Muscle of back (tissue), 13 donors: Measurements from ENCODE around the gene SAMD9L. TPM values are rescaled to one million over a fixed set of nuclear protein-coding genes. Genes with fewer than 3 reads are reported as not detected.

Experiments
- DNase-seq, 3 donors: peaks; one replicate each; pipeline versions ENCODE4 v3.0.0 to v3.0.0-alpha.2; 2013
- long read RNA-seq, 9 donors: transcript quantifications; one replicate each; lab custom pipeline, GENCODE V29; 2026
- polyA plus RNA-seq, 10 donors: library from polyadenylated mRNA; unstranded; fragments of 120-200 nt; gene quantifications; one replicate each; pipeline ENCODE4 v1.2.1, GENCODE V29; 2013; ENCODE audit not compliant: insufficient read length in 10 of 10

SAMD9L gene
- polyA plus RNA-seq: 1 to 10 TPM; 4.3 to 8.3 (median 6.6) TPM
- long read RNA-seq, donor 1, full-length matches to known transcripts: 1 of 1 reads
- long read RNA-seq, donor 1, partial matches to known transcripts: 0 of 1 reads
- long read RNA-seq, donor 1, other reads (novel, unspliced or antisense): 0 of 1 reads
- long read RNA-seq, donor 2: 0 reads
- long read RNA-seq, donor 3: 0 reads
- long read RNA-seq, donor 4: 0 reads
- long read RNA-seq, donor 5: 0 reads
- long read RNA-seq, donor 6: 0 reads
- long read RNA-seq, donor 7: 0 reads
- long read RNA-seq, donor 8: 0 reads
- long read RNA-seq, donor 9: 0 reads

DNA sequence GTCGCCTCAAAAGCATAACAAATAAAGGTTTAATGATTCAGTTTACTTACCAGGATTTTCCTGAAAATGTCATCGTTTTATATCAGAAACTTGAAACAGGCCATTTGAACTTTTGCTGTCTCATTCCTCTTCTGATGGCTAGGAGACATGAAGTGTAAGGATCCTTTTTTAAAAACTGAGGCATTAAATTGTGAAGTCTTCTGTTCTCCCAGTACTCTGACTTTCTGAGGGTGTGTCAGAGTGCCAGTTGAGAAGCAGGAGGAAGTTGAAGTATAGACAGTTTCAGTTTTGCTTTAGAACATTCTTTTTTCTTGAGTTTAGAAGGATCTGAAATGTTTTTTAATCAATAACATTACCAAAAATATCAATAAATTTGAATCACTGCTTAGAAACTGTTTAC lies at the start of gene SAMD9L:
SAMD9L (minus strand) TSS at position 242 of the 400 bp plus-strand sequence. CDS start 12,414 bp downstream, outside the sequence.
- DNase-seq: peak in 1 of 3 donors; percentile 48

- DNase-seq: no peak
Observed at GRCh38 chr7:93196336-93196735, 48.2 kb upstream of the SAMD9L start.

DNA sequence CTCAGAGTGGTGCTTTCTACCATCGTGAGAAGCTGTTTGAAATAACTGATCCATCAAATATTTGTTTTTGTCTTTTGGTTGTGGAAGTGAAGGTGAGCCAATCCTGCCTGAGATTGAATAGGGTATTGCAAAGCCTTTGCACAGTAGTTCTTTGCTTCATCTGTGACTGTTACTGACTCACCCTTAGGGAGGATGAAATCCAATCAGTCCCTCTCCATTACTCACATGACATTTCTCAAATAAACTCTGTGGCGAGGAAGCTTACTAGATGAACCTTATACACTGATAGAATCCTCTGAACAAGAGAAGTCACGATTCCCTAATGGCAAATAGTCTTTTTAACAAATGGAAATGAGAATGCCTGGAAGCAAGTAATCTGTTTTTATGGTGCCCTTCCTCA lies 46.2 kb upstream of the SAMD9L start:
- DNase-seq: no peak

DNA sequence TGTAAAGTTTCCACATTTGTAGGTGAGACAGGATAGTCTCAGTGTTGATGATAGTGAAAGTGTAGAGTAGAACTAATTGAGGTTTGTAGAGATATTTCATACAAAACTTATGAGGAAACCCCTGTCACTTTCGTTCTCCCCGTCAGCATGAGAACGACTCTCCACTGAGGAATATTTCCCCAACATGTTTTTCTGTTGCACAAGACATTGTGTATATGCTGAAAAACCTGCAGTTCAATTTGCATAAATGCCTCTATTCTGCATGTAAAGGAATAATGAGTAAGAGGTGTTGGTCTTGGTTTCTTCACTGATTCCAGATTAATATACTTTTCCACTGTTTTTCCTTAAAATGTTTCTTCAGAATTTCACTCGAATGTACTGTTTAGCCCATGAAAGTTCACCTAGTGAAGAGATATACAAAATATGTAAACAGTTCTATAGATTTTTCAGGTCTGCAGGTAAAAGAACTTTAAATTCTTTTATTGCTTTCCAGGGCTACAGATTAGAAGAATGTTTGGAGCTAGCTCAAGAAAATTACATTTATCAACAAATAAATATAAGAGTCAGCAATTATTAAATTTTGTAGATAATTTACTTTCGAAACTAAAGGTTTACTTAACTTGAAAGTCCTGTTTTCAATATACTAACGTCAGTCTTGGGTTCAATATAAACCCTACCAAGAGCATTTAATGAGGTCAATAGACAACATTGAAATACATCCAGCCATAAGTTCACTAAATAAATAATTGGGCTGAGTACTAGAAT lies 40.9 kb upstream of the SAMD9L start:
- DNase-seq: no peak

DNA sequence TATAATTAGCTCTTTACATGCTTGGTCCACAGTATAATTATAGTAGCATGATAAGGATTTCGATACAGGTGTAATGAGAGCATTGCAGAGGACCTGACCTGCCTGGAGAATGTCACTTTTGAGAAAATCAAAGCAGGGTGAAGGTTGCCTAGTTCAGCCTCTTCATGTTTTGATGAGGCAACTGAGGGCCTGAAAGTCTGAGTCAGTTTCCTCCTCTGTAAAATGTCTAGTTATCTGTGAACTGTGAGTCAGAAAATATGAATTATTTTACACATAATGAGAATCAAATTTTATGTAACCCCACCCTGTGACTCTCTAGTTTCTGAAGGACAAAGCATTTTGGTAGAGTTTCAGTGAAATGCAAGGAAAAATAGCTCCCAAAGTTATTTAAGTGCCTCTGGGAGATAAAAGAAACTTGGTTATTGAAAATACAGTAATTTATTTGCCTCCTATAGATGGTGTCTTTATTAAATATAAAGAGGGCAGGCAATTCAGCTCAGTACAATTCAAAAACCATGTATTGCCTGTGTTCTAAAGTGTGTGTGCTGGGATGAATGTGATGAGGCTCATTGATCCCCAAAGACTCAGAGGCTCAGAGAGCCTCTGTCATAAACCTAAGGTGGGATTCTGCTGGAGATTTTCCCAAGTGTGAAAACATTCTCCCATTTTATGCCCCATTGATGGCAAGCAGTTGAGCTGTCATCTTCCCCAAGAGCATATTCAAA lies 37.3 kb upstream of the SAMD9L start:
- DNase-seq: no peak

DNA sequence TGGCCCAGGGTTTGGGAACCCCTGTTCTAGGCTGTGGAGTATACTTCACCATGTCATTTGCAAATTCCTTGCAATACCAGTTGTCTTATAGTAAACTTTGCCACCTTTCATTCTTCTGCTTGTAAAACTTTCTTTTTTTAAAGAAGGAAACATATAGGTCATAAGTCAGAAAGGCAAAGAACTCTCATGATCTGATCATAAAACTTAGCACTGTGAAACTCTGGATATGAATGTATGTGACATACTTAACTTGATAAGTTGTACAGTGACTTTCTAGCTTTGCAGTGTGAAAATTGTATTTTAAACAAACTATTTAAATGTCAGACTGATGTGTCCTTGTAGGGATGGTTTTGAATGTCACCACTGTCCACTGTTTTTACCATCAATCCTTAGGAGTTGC lies 31.0 kb upstream of the SAMD9L start:
- DNase-seq: no peak

DNA sequence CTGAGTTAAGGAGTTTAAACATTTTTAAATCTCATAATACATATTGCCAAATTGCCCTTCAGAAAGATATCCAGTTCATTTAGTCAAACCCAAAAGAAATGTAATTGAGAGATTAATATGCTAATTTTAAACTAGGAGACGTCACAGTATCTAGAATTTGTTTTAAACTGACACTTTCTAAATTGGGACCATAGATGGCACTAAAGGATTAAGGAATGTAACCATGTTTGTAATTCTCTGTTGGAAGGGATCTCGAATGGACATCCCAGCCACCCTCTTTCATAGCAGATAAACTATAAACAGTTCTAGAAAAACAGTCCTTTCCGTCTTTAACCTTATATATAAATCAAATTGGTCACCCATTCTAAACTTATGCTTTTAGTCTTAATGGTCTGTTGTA lies 30.0 kb upstream of the SAMD9L start:
- DNase-seq: peak in 1 of 3 donors; percentile 6

DNA sequence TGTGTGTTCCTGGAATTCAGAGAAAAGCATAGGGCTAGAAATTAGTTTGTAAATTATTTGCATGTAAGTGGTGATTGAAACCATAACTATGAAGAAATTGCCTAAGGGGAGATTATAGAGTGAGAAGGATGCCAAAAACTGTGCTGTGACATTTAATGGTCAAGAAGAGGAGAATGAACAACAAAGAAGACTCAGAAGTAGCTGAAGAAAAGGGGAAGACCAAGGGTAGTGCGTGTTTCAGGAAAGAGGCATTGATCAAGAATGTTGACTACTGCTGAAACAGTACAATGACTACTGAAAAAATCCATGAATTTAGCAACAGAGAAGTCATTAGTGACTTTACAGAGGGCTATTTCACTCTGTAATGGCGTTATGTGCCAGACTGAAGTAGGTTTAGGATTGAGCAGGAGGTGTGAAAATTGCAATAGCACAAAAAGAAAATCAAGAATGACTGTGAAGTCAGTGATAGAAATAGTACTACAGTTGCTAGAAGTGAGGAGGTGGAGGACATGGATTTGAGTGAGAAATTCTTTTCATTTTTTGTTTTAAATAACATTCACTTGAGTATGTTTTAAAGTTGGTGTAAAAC lies 28.9 kb upstream of the SAMD9L start:
- DNase-seq: no peak

DNA sequence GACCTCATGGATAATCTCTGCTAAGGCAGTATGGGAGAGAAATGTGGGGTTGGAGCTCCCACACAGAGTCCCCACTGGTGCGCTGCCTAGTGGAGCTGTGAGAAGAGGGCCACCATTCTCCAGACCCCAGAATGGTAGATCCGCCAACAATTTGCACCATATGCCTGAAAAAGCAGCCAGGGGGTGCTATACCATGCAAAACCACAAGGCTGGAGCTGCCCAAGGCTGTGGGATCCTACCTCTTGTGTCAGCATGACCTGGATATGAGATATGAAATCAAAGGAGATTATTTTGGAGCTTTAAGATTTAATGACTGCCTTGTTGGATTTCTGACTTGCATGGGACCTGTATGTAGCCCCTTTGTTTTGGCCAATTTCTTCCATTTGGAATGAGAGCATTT lies 27.0 kb upstream of the SAMD9L start:
- DNase-seq: no peak

DNA sequence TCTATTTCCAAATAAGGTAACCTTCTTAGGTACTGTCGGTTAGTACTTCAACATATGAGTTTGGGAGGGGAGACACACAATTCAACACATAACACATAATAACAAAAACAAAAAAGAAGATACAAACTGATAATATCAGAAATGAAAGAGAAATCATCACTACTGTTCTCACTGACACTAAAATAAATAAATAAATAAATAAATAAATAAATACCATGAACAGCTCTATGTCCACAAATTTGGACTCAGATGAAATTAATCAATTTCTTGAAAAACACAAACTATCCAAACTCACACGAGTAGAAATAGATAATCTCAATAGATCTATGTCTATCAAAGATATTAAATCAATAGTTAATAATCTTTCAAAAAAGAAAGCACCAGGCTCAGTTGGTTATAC lies 24.5 kb upstream of the SAMD9L start:
- DNase-seq: no peak

DNA sequence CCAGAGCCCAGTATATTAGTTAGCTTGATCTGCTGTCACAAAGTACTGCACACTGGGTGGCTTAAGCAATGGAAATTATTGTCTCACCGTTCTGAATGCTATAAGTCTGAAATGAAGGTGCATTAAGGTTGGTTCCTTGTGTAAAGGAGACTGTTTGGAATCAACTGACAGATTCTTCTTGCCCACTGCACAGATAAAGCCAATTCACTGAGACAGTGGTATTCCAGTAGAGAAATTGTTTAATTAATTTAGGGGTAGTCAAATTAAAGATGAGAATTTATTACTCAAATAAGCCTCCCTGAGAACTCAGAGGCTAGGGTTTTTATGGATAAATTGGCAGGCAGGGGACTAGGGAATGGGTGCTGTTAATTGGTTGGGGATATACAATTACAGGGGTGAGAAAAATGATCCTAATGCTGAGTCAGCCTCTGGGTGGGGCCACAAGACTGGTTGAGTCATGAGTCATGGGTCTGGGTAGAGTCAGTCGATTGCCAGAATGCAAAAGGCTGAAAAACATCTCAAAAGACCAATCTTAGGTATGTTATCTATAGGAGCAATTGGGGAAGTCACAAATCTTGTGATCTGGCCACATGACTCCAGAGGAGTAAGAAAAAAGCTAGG lies 23.5 kb upstream of the SAMD9L start:
- DNase-seq: no peak

DNA sequence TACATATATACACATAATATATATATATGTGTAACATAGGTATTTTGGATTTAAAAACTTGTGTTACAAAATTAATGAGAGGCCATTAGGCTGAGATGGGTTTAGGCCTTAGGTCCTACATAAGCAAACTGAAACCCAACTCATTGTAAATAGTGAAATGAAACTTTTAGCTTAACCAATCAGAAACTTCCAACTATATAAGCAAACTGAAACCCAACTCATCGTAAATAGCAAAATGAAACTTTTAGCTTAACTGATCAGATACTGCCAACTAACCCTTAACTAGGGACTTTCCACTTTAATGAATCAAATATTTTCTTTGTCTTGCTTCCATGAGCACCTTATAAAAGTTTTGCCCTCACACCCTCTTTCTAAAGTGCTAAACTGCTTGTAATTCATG lies 17.3 kb upstream of the SAMD9L start:
- no peak for DNase-seq

DNA sequence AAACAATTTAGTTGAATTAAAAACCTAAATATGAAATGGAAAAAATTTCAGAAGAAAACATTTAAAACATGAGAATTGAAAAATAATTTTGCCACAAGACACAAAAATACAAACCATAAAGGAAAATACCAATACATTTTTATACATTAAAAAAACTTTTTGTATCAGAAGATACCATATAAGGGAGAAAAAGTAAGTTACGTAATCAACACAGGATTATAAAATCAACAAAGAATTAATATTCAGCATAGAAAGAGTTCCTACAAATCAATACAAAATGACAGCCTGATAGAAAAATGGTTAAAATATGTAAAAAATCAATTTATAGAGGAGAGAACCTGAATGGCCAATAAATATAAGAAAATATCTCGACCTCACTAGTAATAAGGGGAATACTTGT lies 16.6 kb upstream of the SAMD9L start:
- DNase-seq: no peak

- no peak for DNase-seq
Observed at GRCh38 chr7:93161181-93161762, 13.1 kb upstream of the SAMD9L start.

DNA sequence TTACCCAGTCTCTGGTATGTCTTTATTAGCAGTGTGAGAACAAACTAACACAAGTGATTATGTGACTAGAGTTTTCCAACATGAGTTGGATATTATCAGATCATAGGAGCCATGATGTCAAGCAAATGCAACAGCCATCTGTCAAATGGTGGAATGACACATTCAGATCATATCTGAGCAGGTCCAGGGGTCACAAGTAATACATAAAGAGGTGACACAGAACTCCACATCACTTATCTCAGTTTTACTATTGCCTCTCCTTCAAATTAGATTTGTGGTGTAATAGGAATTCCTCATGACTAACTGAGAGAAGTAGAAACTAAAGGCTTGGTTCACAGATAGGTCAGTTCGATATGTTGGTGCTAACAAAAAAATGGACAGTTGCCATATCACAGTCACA lies 12.2 kb upstream of the SAMD9L start:
- no peak for DNase-seq

DNA sequence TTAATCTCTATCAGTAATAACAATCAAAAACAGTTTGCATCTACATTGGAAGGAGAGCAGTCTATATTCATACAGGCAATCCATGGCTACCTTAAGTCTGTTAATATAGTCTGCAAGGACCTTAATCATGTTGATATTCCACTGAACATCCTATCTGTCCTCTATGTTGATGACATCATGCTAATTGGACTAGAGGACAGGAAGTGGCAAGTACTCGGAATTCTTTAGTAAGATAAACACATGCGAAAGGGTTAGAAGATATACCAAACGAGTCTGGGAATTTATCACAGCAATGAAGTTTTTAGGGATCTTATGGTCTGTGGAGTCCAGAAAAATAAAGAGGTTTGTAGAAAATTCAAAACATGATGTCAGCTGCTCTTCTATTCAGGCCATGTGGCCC lies 11.3 kb upstream of the SAMD9L start:
- no peak for DNase-seq

DNA sequence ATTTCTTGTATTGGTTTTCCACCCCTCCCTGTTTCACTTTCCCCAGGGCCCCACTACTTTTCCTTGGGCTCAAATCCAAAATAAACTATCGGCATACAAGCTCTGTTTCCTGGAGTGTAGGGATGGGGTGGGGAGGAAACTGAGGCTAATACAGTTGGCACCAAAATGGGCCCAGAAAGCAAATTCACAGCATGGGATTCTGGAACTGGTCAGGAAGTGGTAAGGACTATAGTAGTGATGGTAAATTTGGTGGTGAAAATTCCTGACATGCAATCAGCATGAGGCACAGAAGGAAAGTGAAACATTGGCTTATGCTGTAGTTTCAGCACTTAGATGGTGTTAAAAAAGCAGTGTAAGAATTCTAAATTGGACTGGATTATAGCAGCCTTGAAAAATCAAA lies 8.7 kb upstream of the SAMD9L start:
- DNase-seq: no peak

GRCh38 chr7:93150200-93150835 lies 2.1 kb upstream of the SAMD9L start:
- DNase-seq: no peak

DNA sequence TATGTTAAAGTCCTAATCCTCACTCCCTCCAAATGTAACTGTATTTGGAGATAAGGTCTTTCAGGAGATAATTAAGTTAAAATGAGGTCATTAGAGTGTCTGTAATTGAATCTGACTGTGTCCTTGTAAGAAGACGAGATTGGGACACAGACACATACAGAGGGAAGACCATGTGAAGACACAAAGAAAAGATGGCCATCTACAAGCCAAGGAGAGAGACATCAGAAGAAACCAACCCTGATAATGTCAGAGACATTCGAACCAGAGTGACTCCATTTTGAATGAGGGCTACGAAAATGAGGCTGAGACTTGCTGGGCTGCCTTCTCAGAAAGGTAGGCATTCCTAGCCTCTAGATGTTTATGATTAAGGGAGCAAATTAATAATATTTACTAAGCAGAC lies 542 bp upstream of the SAMD9L start:
- no peak for DNase-seq

GRCh38 chr7:93147363-93147762 lies 822 bp downstream of the SAMD9L start:
- peak in 2 of 3 donors; percentile 41 to 70 for DNase-seq
